Measurements from ENCODE around the gene ZNF608.

GRCh38 chr5:124704594-124705284 is 41.7 kb downstream of the ZNF608 start:
- no peak for TF ChIP-seq CTCF (IDR thresholded peaks at IDR 0.05; ENCODE audit: poor library complexity)
- no peak for TF ChIP-seq EZH2 (IDR thresholded peaks at IDR 0.05; ENCODE audit: borderline replicate concordance)

All from hepatocyte (in vitro differentiated cells).